Astrocyte (in vitro differentiated cells and primary cell): Measurements from ENCODE around the gene NDUFV2. TPM values are rescaled to one million over a fixed set of nuclear protein-coding genes. Genes with fewer than 3 reads are reported as not detected.
"Not testable (repeated sequence)": the region's sequence is repeated elsewhere in the genome, so short reads cannot be mapped to it uniquely, and the experiment has no call there.

ENCODE experiments used
- DNase-seq: peaks from one replicate; pipeline ENCODE4 v3.0.0-alpha.2; 2010; ENCODE audit warnings: low read depth
- FAIRE-seq: peaks from 2 replicates; lab custom pipeline; 2011; peaks lifted over from hg19 to GRCh38; lab: Jason Lieb, UNC
- H2AFZ ChIP-seq: 2 replicates; pipeline ENCODE4 v1.6.0; 2012; ENCODE audit warnings: low read depth, low read length, inconsistent platforms
- H3K27ac ChIP-seq: 2 replicates; pipeline ENCODE4 v1.5.1; 2011; ENCODE audit warnings: low read depth, low read length, inconsistent platforms
- H3K27me3 ChIP-seq: 2 replicates; pipeline ENCODE4 v1.6.0; 2011; ENCODE audit warnings: low read length, inconsistent platforms; ENCODE audit not compliant: insufficient read depth
- H3K36me3 ChIP-seq: 2 replicates; pipeline ENCODE4 v1.5.1; 2011; ENCODE audit warnings: low read length, inconsistent platforms; ENCODE audit not compliant: insufficient read depth
- H3K4me1 ChIP-seq: 2 replicates; pipeline ENCODE4 v1.5.1; 2011; ENCODE audit warnings: low read length, inconsistent platforms; ENCODE audit not compliant: insufficient read depth
- H3K4me2 ChIP-seq: 2 replicates; pipeline ENCODE4 v1.6.0; 2012; ENCODE audit warnings: low read length, inconsistent platforms
- H3K4me3 ChIP-seq: 2 replicates; pipeline ENCODE4 v1.5.1; 2011; ENCODE audit warnings: low read depth, mild to moderate bottlenecking, low read length, inconsistent platforms; ENCODE audit not compliant: insufficient read depth
- H3K79me2 ChIP-seq: 2 replicates; pipeline ENCODE4 v1.6.0; 2012; ENCODE audit warnings: mild to moderate bottlenecking, low read length, inconsistent platforms; ENCODE audit not compliant: insufficient read depth
- H3K9ac ChIP-seq: 2 replicates; pipeline ENCODE4 v1.6.0; 2012; ENCODE audit warnings: mild to moderate bottlenecking, low read length, inconsistent platforms
- H3K9me3 ChIP-seq: 2 replicates; pipeline ENCODE4 v1.5.1; 2012; ENCODE audit warnings: low read depth, mild to moderate bottlenecking, low read length, inconsistent platforms; ENCODE audit not compliant: insufficient read depth
- H4K20me1 ChIP-seq: 2 replicates; pipeline ENCODE4 v1.6.0; 2012; ENCODE audit warnings: low read length, inconsistent platforms; ENCODE audit not compliant: insufficient read depth
- H3K27ac Mint-ChIP-seq: one replicate; pipeline ENCODE4 v1.8.0; 2021; ENCODE audit warnings: mild to moderate bottlenecking, mixed read lengths; ENCODE audit not compliant: unreplicated experiment
- H3K27me3 Mint-ChIP-seq: one replicate; pipeline ENCODE4 v1.8.0; 2021; ENCODE audit warnings: low read depth, mixed read lengths; ENCODE audit not compliant: unreplicated experiment
- H3K36me3 Mint-ChIP-seq: one replicate; pipeline ENCODE4 v1.8.0; 2021; ENCODE audit warnings: low read depth, mixed read lengths; ENCODE audit not compliant: unreplicated experiment
- H3K4me1 Mint-ChIP-seq: one replicate; pipeline ENCODE4 v1.8.0; 2021; ENCODE audit warnings: low read depth, mixed read lengths; ENCODE audit not compliant: unreplicated experiment
- H3K4me3 Mint-ChIP-seq: one replicate; pipeline ENCODE4 v1.8.0; 2021; ENCODE audit warnings: mild to moderate bottlenecking, moderate library complexity, mixed read lengths; ENCODE audit not compliant: unreplicated experiment
- H3K9me3 Mint-ChIP-seq: one replicate; pipeline ENCODE4 v1.8.0; 2021; ENCODE audit warnings: mild to moderate bottlenecking, mixed read lengths; ENCODE audit not compliant: unreplicated experiment
- CTCF ChIP-seq: IDR thresholded peaks from 2 replicates; pipeline ENCODE4 v1.5.1; 2011; ENCODE audit warnings: low read depth, mild to moderate bottlenecking, inconsistent platforms, low read length, moderate library complexity; ENCODE audit not compliant: insufficient read depth
- EZH2 ChIP-seq: IDR thresholded peaks from 2 replicates; pipeline ENCODE4 v1.6.1; 2012; ENCODE audit warnings: mild to moderate bottlenecking, low read length, inconsistent platforms; ENCODE audit not compliant: insufficient read depth
- total RNA-seq: library from RNA; stranded (reverse); gene quantifications from 2 replicates; pipeline ENCODE4 v1.2.1, GENCODE V29; 2021

The NDUFV2 gene
- total RNA-seq, 1 donor from 2014 or later, result 120 TPM

GRCh38 chr18:9156604-9157249 lies 54.2 kb downstream of the NDUFV2 start:
- no peak for FAIRE-seq
- Histone ChIP-seq H3K4me2 (no peak overlapping the region), H3K36me3 (no peaks in the 10 kb centered on the region), H3K9ac (no peak overlapping the region), H4K20me1 (peaks cover 61% of the 10 kb centered on the region), H3K27ac (no peak overlapping the region), H2AFZ (no peak overlapping the region), H3K79me2 (peaks cover 87% of the 10 kb centered on the region), H3K9me3 (no peaks in the 10 kb centered on the region), H3K4me1 (no peaks in the 10 kb centered on the region), H3K27me3 (no peaks in the 10 kb centered on the region), H3K4me3 (no peak overlapping the region)
- Mint-ChIP-seq H3K4me1 (no peaks in the 10 kb centered on the region), H3K27me3 (no peaks in the 10 kb centered on the region), H3K27ac (no peak overlapping the region), H3K4me3 (no peak overlapping the region), H3K9me3 (no peaks in the 10 kb centered on the region), H3K36me3 (peaks cover 1% of the 10 kb centered on the region)
- no peak for DNase-seq
- no peak for TF ChIP-seq CTCF
- TF ChIP-seq EZH2, result no peak

- Mint-ChIP-seq H3K9me3 (peaks cover 4% of the 10 kb centered on the region), H3K4me3 (no peak overlapping the region), H3K27ac (no peak overlapping the region), H3K27me3 (no peaks in the 10 kb centered on the region), H3K36me3 (peaks cover 4% of the 10 kb centered on the region), H3K4me1 (no peaks in the 10 kb centered on the region)
- no peaks in the 10 kb centered on the region for H3K36me3 ChIP-seq
- no peak overlapping the region for H3K4me2 ChIP-seq
- H3K9me3 ChIP-seq, result no peaks in the 10 kb centered on the region
- DNase-seq (no peak), FAIRE-seq (no peak)
- H4K20me1 ChIP-seq, result peaks cover 60% of the 10 kb centered on the region
- no peaks in the 10 kb centered on the region for H3K4me1 ChIP-seq
- no peak overlapping the region for H3K4me3 ChIP-seq
- TF ChIP-seq EZH2, result no peak
- no peak for TF ChIP-seq CTCF
- no peak overlapping the region for H3K27ac ChIP-seq
- H3K9ac ChIP-seq, result no peak overlapping the region
- H3K27me3 ChIP-seq, result no peaks in the 10 kb centered on the region
- peaks cover 86% of the 10 kb centered on the region for H3K79me2 ChIP-seq
- H2AFZ ChIP-seq, result no peak overlapping the region
These were observed 55.3 kb downstream of the NDUFV2 start for GRCh38 chr18:9157806-9158205.

- Histone ChIP-seq H3K4me3 (no peak overlapping the region), H3K4me1 (no peaks in the 10 kb centered on the region), H3K9ac (no peak overlapping the region), H3K4me2 (no peak overlapping the region), H3K79me2 (peaks cover 85% of the 10 kb centered on the region), H3K27ac (no peak overlapping the region), H3K27me3 (no peaks in the 10 kb centered on the region), H3K9me3 (no peaks in the 10 kb centered on the region), H3K36me3 (no peaks in the 10 kb centered on the region), H2AFZ (no peak overlapping the region), H4K20me1 (peaks cover 55% of the 10 kb centered on the region)
- Mint-ChIP-seq H3K27ac (no peak overlapping the region), H3K4me1 (no peaks in the 10 kb centered on the region), H3K9me3 (peaks cover 18% of the 10 kb centered on the region), H3K4me3 (no peak overlapping the region), H3K36me3 (peaks cover 12% of the 10 kb centered on the region), H3K27me3 (no peaks in the 10 kb centered on the region)
- TF ChIP-seq EZH2, result no peak
- TF ChIP-seq CTCF, result no peak
- DNase-seq (no peak), FAIRE-seq (no peak)
These were observed 57.5 kb downstream of the NDUFV2 start for GRCh38 chr18:9160014-9160413.

- H3K4me1 Mint-ChIP-seq, H3K27ac ChIP-seq, H3K4me2 ChIP-seq, FAIRE-seq, H3K27me3 Mint-ChIP-seq, H3K27ac Mint-ChIP-seq, H3K4me1 ChIP-seq, H3K36me3 ChIP-seq, H3K9ac ChIP-seq, DNase-seq, H3K9me3 ChIP-seq, H3K4me3 Mint-ChIP-seq, H3K4me3 ChIP-seq, H2AFZ ChIP-seq, H3K27me3 ChIP-seq: not testable (repeated sequence)
- H3K36me3 Mint-ChIP-seq, result peaks cover 11% of the 10 kb centered on the region
- H3K9me3 Mint-ChIP-seq, result peaks cover 18% of the 10 kb centered on the region
- Histone ChIP-seq H3K79me2 (peaks cover 66% of the 10 kb centered on the region), H4K20me1 (peaks cover 50% of the 10 kb centered on the region)
These were observed 60.2 kb downstream of the NDUFV2 start for GRCh38 chr18:9162663-9163062.
